Urinary bladder (tissue), 4 donors: ENCODE data around the gene METAP2. TPM values are rescaled to one million over a fixed set of nuclear protein-coding genes. Genes with fewer than 3 reads are reported as not detected.
"Not testable (repeated sequence)": the region's sequence is repeated elsewhere in the genome, so short reads cannot be mapped to it uniquely, and the experiment has no call there.

Experiments
- DNase-seq: peaks from one replicate; pipeline ENCODE4 v3.0.0-alpha.2; 2015; ENCODE audit errors: extremely low spot score
- H3K27ac ChIP-seq: one replicate; pipeline ENCODE4 v1.5.1; 2013; ENCODE audit warnings: low read depth, mild to moderate bottlenecking, moderate library complexity
- H3K36me3 ChIP-seq: one replicate; pipeline ENCODE4 v1.6.1; 2013; ENCODE audit warnings: mild to moderate bottlenecking, moderate library complexity; ENCODE audit not compliant: insufficient read depth
- H3K4me1 ChIP-seq: one replicate; pipeline ENCODE4 v1.6.1; 2013; ENCODE audit warnings: mild to moderate bottlenecking, moderate library complexity; ENCODE audit not compliant: insufficient read depth
- H3K4me3 ChIP-seq: one replicate; pipeline ENCODE4 v1.5.1; 2013; ENCODE audit warnings: low read depth, low read length
- WGBS: extraction: QIAGEN DNeasy Blood & Tissue Kit; methylation state at CpG from one replicate; pipeline ENCODE4 v1.1.7; 2013; 5-methylcytosine and 5-hydroxymethylcytosine counted together
- polyA plus RNA-seq: library from polyadenylated mRNA; stranded (reverse); fragments of 200-250 nt; gene quantifications from one replicate; pipeline ENCODE4 v1.2.3, GENCODE V29; 2013
- total RNA-seq: library from RNA; depleted of rRNA; stranded (reverse); fragments of >200 nt; gene quantifications from one replicate; pipeline ENCODE4 v1.2.3, GENCODE V29; 2014
- donor health status: healthy with polysubstance abuse.
- donor health status: healthy.

METAP2 gene
- total and polyA plus RNA-seq, 2 donors = 59.4 to 61.9 TPM

DNA sequence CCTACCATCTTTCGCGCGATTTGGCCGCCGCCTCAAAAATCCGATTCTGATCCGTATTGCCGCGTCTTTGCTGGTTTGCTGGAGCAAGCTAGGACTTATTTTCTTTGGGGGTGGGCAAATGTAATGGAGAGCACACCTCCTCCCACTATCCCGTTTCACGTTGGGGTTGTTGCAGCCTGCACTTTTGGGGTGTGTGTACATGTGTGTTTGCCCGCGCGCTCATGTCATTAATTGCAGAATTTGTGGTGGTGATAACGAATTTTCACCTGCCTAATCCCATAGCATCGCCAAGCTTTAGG, 657 bp downstream of the METAP2 start:
- no peaks in the 10 kb centered on the region for H3K4me1 ChIP-seq
- WGBS = 1% methylated on average over 16 of the region's 16 CpGs

DNA sequence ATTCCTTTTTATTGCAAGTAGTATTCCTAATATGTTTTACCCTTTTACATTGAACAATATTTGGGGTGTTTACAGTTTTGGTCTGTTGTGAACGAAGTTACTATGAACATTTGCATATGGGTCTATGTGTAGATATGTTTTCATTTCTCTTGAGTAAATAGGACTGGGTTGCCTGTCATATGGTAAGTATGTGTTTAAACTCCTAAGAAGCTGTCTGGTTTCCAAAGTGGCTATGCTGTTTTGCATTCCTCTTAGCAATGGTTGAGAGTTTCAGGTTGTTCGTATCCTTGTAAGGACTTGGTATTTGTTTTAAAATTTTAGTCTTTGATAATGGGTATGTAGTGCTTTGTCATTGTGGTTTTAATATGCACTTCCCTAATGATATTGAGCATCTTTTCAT, 6.3 kb downstream of the METAP2 start:
- no peaks in the 10 kb centered on the region for H3K4me1 ChIP-seq
- no peak overlapping the region for H3K27ac ChIP-seq
- 66% methylated on average over 2 of the region's 2 CpGs for WGBS
- H3K4me3 ChIP-seq = no peak overlapping the region
- H3K36me3 ChIP-seq = peaks cover 3% of the 10 kb centered on the region
- no peak for DNase-seq

More for the DNA sequence above, 657 bp downstream of the METAP2 start:
- Histone ChIP-seq H3K36me3 (peaks cover 3% of the 10 kb centered on the region), H3K4me3 (peak overlapping the region; percentile 87), H3K27ac (no peak overlapping the region)
- DNase-seq = no peak

DNA sequence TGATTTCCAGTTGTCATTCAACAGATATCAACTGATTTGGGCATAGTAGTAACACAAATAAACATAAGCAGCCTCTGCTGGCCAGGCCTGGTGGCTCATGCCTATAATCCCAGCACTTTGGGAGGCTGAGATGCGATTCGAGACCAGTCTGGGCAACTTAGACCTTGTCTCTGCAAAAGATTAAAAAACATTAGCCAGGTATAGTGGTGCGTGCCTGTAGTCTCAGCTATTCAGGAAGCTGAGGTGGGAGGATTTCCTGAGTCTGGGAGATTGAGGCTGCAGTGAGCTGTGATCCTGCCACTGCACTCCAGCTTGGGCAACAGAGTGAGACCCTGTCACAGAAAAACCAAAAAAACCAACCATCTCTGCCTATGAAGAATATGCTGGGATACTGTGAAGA, 7.1 kb downstream of the METAP2 start:
- DNase-seq = no peak
- no peak overlapping the region for H3K4me3 ChIP-seq
- H3K36me3 ChIP-seq = peaks cover 4% of the 10 kb centered on the region
- H3K4me1 ChIP-seq = no peaks in the 10 kb centered on the region
- H3K27ac ChIP-seq = no peak overlapping the region
- 76% methylated on average over 3 of the region's 3 CpGs for WGBS

DNA sequence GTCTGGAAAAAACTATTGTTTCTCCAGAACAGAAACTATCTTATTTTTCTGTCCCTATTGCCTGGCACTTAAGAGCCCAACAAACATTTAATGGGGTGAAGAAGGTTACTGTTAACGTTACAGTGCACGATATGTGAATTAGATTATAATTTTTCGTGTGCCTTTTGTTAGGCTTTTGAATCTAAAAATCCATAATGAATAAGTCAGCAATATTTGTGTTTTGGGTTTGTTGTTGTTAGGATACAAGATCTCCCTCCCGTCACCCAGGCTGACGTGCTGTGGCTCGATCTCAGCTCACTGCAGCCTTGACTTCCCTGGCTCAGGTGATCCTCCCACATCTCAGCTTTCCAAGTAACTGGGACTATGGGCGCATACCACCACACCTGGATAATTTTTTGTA, 7.9 kb downstream of the METAP2 start:
- no peak for DNase-seq
- H3K27ac ChIP-seq = no peak overlapping the region
- H3K4me3 ChIP-seq = no peak overlapping the region
- H3K36me3 ChIP-seq = peaks cover 4% of the 10 kb centered on the region
- 87% methylated on average over 7 of the region's 7 CpGs for WGBS
- no peaks in the 10 kb centered on the region for H3K4me1 ChIP-seq

DNA sequence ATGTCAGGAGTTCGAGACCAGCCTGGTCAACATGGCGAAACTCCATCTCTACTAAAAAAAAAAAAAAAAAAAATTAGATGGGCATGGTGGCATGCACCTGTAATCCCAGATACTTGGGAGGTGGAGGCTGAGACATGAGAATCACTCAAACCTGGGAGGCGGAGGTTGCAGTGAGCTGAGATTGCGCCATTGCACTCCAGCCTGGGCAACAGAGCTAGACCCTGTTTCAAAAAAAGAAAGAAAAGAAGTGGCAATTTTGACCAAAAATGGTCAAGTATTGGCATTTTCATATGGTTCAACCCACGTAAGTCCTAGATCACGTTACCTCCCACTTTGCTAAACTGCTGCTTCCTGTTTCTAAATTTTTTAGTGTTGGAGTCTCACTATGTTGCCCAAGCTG, 8.6 kb downstream of the METAP2 start:
- not testable (repeated sequence) for DNase-seq, H3K4me1 ChIP-seq, H3K4me3 ChIP-seq, H3K36me3 ChIP-seq, H3K27ac ChIP-seq
- WGBS = 88% methylated on average over 6 of the region's 6 CpGs

DNA sequence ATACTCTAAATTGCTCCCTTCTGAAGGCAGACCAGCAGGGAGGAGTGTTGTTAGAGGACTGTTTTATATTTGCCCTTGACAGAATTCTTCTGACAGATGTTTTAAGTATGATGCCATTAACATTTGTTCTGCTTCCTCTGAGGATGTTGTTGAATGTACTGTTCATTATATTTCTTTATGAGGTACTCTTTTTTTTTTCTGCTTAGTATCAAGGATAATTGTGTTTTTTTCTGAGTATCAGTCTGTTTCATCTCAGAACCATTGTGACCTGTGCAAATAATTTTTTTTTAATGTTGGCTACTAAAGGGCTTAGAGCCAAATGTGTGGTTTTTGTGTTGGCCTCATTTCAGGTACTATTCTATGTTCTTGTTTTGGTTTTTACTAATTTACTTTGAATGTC, 10.6 kb downstream of the METAP2 start:
- Histone ChIP-seq H3K36me3 (peaks cover 3% of the 10 kb centered on the region), H3K27ac (no peak overlapping the region), H3K4me1 (no peaks in the 10 kb centered on the region), H3K4me3 (no peak overlapping the region)
- no peak for DNase-seq

DNA sequence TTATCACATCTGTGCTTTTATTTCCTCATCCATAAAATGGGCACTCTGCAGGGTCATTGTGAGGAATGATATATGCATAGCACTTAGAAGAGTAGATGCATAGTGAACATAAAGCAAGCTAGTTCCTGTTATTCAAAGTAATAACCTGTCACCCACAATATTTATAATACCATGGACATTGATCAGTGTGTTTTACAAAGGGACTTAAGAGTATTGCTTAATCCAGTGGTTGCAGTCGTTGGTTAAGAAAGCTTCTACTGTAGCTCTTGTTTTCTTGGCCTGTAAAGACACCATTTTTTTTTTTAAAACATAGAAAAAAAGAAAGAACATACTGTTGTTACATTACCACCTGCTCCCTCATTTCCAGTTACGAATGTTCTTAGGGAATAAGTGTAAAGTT, 13.1 kb downstream of the METAP2 start:
- Histone ChIP-seq H3K27ac (no peak overlapping the region), H3K36me3 (peaks cover 5% of the 10 kb centered on the region), H3K4me3 (no peak overlapping the region), H3K4me1 (no peaks in the 10 kb centered on the region)
- 81% methylated on average over 2 of the region's 2 CpGs for WGBS
- DNase-seq = no peak

DNA sequence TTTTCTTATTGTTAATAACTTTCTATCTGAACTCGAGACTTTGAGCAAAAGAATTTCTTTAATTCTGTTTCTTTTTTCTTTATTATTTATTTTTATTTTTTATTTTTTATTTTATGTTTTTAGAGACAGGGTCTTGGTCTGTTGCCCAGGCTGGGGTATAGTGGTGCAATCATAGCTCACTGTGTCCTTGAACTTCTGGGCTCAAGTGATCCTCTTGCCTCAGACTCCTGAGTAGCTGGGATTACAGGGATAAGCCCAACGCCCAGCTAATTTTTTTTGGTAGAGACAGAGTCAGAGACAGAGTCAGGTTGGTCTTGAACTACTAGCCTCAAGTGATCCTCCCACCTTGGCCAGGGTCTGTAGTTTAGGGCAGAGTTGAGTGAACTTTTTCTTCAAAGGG, 18.5 kb downstream of the METAP2 start:
- Histone ChIP-seq H3K4me1 (no peaks in the 10 kb centered on the region), H3K4me3 (no peak overlapping the region), H3K36me3 (peaks cover 5% of the 10 kb centered on the region), H3K27ac (no peak overlapping the region)
- no peak for DNase-seq
- WGBS = 91% methylated on average over 2 of the region's 2 CpGs

DNA sequence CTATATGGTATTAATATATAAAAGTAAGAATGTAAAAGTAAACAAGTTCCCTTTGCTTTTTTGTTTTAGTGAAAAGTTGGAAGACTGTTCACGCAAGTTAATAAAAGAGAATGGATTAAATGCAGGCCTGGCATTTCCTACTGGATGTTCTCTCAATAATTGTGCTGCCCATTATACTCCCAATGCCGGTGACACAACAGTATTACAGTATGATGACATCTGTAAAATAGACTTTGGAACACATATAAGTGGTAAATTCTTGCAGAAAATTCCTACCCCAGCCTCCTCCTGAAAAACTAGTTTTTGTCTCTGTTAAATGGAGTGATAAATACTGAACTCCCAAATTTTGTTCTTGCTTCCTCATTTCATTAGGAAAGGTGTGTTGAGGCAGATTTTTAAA, 20.9 kb downstream of the METAP2 start:
- no peaks in the 10 kb centered on the region for H3K4me1 ChIP-seq
- WGBS = 96% methylated on average over 2 of the region's 2 CpGs
- H3K27ac ChIP-seq = no peak overlapping the region
- H3K36me3 ChIP-seq = peaks cover 7% of the 10 kb centered on the region
- no peak overlapping the region for H3K4me3 ChIP-seq
- DNase-seq = no peak

DNA sequence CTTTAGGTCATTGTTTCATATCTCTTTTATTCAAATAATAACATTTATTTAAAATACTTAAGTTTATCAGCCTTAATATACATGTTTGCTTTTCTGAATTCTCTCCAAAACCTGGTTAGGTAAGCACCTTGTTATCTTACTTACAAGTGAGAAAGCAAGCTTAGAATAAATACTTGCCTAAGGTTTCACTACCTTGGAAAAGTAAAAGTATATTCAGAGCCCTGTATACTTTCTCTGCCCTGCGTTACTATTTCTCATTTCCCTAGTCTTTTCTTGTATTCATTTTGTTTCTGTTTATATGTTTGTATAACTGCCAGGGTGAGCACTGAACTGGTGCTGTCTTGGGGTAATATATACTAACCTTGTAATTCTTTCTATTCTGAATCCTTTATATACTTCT, 21.5 kb downstream of the METAP2 start:
- H3K4me3 ChIP-seq = no peak overlapping the region
- no peak for DNase-seq
- 94% methylated on average over 1 of the region's 1 CpG for WGBS
- H3K4me1 ChIP-seq = no peaks in the 10 kb centered on the region
- H3K36me3 ChIP-seq = peaks cover 7% of the 10 kb centered on the region
- H3K27ac ChIP-seq = no peak overlapping the region

DNA sequence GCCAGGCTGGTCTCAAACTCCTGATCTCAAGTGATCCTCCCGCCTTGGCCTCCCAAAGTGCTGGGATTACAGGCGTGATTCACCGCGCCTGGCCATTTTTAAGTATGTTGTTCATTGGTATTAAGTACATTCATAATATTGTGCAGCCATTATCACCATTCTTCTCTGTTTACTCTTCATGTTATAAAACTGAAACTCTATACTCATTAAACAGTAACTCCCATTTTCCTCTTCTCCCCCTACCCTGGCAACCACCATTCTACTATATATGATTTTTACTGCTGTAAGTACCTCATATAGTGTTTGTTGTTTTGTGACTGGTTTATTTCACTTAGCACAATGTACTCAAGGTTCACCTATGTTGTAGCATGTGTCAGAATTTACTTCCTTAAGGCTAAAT, 23.1 kb downstream of the METAP2 start:
- Histone ChIP-seq H3K4me1 (no peaks in the 10 kb centered on the region), H3K4me3 (no peak overlapping the region), H3K36me3 (peaks cover 7% of the 10 kb centered on the region), H3K27ac (no peak overlapping the region)
- WGBS = 98% methylated on average over 4 of the region's 4 CpGs
- no peak for DNase-seq

DNA sequence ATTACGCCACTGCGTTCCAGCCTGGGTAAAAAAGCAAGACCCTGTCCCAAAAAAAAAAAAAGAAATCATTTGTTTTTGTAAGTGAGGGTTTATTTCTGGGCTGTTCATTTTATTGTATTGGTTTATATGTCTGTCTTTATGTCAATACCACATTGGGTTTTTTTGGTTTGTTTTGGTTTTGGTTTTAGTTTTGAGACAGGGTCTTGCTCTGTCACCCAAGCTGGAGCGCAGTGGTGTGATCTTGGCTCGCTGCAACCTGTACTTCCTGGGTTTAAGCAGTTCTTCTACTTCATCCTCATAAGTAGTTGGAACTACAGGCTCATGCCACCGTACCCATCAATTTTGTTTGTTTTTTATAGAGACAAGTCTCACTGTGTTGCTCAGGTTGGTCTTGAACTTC, 25.0 kb downstream of the METAP2 start:
- H3K4me1 ChIP-seq = no peaks in the 10 kb centered on the region
- DNase-seq = no peak
- H3K27ac ChIP-seq = no peak overlapping the region
- WGBS = 99% methylated on average over 5 of the region's 5 CpGs
- peaks cover 7% of the 10 kb centered on the region for H3K36me3 ChIP-seq
- H3K4me3 ChIP-seq = no peak overlapping the region

DNA sequence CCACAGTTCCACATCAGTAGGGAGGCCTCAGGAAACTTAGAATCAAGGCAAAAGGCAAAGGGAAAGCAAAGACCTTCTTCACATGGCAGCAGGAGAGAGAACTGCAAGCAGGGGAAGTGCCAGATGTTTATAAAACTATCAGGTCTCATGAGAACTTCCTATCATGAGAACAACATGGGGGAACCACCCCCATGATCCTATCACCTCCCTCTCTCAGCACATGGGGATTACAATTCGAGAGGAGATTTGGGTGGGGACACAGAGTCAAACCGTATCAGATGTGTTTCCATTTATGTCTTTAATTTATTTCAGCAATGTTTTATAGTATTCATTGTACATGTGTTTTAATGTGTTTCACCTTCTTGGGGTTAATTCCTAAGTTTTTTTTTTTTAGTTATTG, 25.8 kb downstream of the METAP2 start:
- H3K4me1 ChIP-seq = no peaks in the 10 kb centered on the region
- H3K4me3 ChIP-seq = no peak overlapping the region
- no peak overlapping the region for H3K27ac ChIP-seq
- WGBS = 87% methylated on average over 2 of the region's 2 CpGs
- H3K36me3 ChIP-seq = peaks cover 11% of the 10 kb centered on the region
- DNase-seq = no peak

DNA sequence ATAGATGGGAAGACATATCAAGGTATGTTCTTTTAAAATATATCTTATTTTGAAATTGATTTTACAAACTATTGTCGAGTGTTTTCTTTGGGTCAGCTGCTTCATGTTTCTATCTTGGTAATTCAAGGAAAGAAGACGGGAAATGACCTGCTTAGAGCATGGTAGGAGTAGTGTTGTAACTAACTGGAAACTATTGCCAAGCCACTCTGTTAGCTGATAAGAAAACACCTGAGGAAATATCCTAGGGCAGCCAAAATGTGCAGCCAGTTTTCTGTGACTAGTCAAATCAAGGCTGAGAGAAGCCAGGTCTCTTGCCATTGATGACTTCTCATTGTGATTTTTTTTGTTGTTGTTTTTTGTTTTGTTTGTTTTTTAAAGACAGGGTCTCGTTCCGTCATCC, 30.2 kb downstream of the METAP2 start:
- Histone ChIP-seq H3K4me3 (no peak overlapping the region), H3K36me3 (peaks cover 12% of the 10 kb centered on the region), H3K4me1 (no peaks in the 10 kb centered on the region), H3K27ac (no peak overlapping the region)
- WGBS = 96% methylated on average over 4 of the region's 4 CpGs
- no peak for DNase-seq

DNA sequence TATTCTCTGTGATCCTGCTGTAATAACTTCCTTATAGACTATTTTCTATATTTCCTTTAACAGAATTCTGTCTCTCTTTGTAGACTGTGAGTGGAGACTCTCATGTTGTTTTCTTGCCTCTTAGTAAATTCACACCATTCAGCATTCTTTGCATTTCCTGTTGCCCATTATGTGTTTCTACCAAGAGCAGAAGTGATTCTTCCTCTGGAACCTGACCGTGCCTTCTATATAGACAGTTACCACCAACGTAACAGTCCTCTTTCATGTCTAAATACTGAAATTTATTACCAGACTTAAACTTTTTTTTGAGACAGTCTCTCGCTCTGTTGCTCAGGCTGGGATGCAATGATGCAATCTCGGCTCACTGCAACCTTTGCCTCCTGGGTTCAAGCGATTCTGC, 31.1 kb downstream of the METAP2 start:
- H3K36me3 ChIP-seq = peaks cover 9% of the 10 kb centered on the region
- H3K4me3 ChIP-seq = no peak overlapping the region
- WGBS = 93% methylated on average over 5 of the region's 5 CpGs
- no peaks in the 10 kb centered on the region for H3K4me1 ChIP-seq
- no peak overlapping the region for H3K27ac ChIP-seq
- no peak for DNase-seq
